Amniotic stem cell (primary cell): ENCODE measurements around the gene ZNF431.
"Not testable (repeated sequence)": the region's sequence is repeated elsewhere in the genome, so short reads cannot be mapped to it uniquely, and the experiment has no call there.

Experiments used
- DNase-seq: peaks from one replicate; lab custom pipeline; 2025; lab: John Stamatoyannopoulos, UW

ZNF431 gene

GRCh38 chr19:21147540-21147939, 5.7 kb downstream of the ZNF431 start:
- DNase-seq: no peak

GRCh38 chr19:21148681-21149080, 6.8 kb downstream of the ZNF431 start:
- no peak for DNase-seq

GRCh38 chr19:21149877-21150276, 8.0 kb downstream of the ZNF431 start:
- no peak for DNase-seq

GRCh38 chr19:21151460-21151859, 9.6 kb downstream of the ZNF431 start:
- no peak for DNase-seq

GRCh38 chr19:21158523-21159135, 16.8 kb downstream of the ZNF431 start:
- DNase-seq: no peak

- DNase-seq: no peak
These were observed 22.7 kb downstream of the ZNF431 start for GRCh38 chr19:21164541-21164940.

GRCh38 chr19:21166436-21166835, 24.6 kb downstream of the ZNF431 start:
- no peak for DNase-seq

- no peak for DNase-seq
These were observed 55.9 kb downstream of the ZNF431 start for GRCh38 chr19:21197590-21198295.

- no peak for DNase-seq
These were observed 61.1 kb downstream of the ZNF431 start for GRCh38 chr19:21202865-21203494.

- no peak for DNase-seq
These were observed 68.3 kb downstream of the ZNF431 start for GRCh38 chr19:21210037-21210621.

- no peak for DNase-seq
These were observed 79.9 kb downstream of the ZNF431 start for GRCh38 chr19:21221693-21222092.

GRCh38 chr19:21229938-21230337, 88.1 kb downstream of the ZNF431 start:
- not testable (repeated sequence) for DNase-seq

GRCh38 chr19:21233691-21234090, 91.9 kb downstream of the ZNF431 start:
- no peak for DNase-seq

- DNase-seq: not testable (repeated sequence)
These were observed 94.9 kb downstream of the ZNF431 start for GRCh38 chr19:21236751-21237150.

GRCh38 chr19:21238670-21239069, 96.8 kb downstream of the ZNF431 start:
- DNase-seq: no peak
